Limb (tissue), 2 donors: ENCODE measurements around the gene COBLL1.
"Not testable (repeated sequence)": the region's sequence is repeated elsewhere in the genome, so short reads cannot be mapped to it uniquely, and the experiment has no call there.

Source experiments
- DNase-seq, 2 donors: peaks; one replicate each; pipeline ENCODE4 v3.0.0-alpha.2; 2016; ENCODE audit errors: extremely low spot score in 2 of 2

The COBLL1 gene

GRCh38 chr2:164717000-164717803 is 124.4 kb downstream of the COBLL1 start:
- peak in 1 of 2 donors; percentile 43 for DNase-seq

DNA sequence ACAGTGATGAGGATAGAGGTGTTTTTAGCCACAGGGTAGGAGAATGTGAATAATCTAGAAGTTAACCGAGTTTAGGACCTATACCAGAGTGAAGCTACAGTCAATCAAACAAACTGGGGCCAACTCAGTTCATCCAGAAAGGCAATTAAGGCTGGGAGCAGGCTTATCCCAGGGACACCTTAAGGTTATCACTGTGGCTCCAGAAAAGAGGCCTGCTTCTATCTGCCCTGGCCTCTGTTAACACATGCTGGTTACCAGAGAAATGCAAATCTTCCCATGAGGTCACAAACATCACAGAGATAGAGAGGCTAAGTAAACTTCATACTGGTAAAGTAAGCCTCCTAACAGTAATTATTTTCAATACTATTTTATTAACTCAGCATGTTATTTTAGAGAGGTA is 127.2 kb downstream of the COBLL1 start:
- DNase-seq, result no peak

GRCh38 chr2:164711766-164712138 is 129.9 kb downstream of the COBLL1 start:
- DNase-seq, result no peak

DNA sequence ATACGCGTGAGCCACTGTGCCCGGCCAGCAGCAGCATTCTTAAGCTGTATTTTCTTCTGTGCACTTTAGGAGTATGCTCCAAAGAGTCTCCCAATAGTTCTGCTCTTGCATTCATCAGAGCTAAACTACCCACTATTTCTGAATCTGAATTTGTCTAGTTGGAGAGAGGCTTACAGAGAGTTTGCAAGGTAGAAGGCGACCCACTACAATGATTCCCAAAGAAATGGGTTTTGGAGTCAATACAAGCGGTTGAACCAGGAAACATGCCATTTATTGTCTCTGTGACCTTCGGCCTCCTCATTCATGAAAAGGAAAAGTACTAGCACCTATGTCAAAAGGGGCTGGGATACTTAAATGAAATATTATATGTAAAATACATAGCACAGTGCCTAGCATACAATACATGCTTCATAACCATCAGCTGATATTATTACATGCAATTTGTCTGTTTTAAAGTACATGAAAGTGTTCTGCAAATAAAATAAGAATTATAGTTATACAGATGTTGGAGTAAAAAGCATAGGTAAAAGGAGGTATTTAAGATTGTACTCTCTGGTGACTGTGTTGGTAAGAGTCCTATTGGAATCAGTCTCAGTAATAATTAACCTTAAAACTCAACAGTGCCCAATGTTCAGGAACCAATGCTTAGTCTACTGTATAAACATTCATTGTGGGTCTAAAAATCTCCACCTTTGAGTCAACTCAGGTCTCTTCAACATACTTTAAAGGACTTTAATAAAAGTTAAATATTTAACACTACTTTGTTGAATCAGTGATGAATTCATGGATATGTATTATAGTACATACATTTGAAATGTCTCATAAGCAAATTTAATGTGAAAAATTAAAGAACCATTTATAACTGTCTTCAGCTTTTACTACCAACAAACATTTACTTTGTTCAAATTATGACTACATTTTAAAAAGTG is 130.5 kb downstream of the COBLL1 start:
- no peak for DNase-seq

DNA sequence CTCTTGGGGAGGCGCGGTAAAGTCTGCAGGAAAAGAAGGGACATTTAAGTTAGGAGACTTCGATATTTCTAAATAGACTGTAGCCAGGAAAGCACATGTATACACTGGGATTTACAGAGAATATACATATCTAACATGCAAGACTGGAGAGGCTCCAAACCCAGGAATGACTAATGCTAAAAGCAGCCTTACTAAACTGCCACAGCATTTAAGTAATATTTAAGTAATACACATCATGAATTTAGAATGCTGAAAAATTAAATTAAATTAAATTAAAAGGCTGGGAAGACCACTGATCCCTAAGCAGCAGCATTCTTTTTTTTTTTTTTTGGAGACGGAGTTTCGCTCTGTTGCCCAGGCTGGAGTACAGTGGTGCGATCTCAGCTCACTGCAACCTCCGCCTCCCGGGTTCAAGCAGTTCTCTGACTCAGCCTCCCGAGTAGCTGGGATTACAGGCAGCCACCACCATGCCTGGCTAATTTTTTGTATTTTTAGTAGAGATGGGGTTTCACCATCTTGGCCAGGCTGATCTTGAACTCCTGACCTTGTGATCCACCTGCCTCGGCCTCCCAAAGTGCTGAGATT is 131.3 kb downstream of the COBLL1 start:
- not testable (repeated sequence) for DNase-seq

- DNase-seq, result no peak
Observed at GRCh38 chr2:164706522-164706921, 135.1 kb downstream of the COBLL1 start.

DNA sequence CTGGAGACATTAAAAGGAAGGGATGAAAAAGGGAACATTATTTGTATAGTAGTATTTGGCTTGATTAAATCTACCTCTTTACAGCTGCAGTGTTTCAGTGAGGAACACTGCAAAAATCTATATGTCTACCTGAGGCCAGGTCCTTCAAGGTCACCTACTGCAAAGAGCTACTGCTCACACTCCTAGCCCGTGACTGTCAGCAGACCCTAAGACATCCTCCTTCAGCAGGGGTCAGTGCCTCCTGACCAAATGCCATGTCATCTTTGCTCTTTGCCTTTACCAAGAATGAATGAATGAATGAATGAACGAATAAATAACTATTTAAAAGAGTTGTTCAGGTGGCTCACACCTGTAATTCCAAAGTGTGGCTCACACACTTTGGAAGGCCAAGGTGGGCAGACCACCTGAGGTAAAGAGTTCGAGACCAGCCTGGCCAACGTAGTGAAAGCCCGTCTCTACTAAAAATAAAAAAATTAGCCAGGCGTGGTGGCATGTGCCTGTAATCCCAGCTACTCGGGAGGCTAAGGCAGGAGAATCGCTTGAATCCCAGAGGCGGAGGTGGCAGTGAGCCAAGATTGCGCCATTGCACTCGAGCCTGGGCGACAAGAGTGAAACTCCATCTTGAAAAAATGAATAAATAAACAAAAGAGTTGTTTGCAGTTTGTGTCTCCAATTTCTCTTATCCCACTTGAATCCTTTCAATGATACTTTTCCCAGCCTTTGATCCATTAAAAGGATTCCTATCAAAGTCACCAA is 136.0 kb downstream of the COBLL1 start:
- DNase-seq, result no peak

DNA sequence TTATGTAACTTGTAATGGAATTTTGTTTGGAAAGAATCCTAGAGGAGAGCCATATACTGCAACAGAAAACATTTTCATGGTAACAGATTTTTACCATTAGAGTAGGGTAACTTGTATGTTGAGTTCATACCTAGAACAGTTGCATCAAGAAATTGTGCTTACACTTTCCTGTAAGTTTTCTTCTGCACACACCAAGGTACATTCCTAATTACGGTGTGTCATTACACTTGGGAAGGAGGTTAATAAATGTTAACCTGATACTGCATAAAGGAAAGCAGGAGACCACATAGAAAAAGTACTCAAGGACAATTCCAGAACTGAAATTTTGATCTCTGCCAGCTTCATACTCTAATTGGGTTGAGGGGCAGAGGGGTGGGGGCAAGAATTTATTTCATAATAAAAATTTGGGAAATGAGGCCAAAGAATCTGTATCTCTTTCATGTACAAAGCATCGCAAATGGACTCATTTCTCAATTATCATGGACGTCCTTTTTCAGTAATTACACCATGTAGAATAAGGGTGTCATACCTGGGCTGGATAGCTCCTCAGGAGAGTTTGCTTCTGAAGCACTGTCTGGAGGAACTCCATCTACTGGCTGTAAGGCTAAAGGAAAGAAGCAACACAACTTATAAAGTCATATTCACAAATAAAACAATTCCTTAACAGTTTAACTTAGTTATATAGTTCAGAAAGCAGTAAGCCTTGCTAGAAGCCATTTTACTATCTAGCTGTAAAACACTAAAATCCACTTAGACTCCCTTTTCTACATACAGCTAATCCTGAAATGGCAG is 137.5 kb downstream of the COBLL1 start:
- no peak for DNase-seq

DNA sequence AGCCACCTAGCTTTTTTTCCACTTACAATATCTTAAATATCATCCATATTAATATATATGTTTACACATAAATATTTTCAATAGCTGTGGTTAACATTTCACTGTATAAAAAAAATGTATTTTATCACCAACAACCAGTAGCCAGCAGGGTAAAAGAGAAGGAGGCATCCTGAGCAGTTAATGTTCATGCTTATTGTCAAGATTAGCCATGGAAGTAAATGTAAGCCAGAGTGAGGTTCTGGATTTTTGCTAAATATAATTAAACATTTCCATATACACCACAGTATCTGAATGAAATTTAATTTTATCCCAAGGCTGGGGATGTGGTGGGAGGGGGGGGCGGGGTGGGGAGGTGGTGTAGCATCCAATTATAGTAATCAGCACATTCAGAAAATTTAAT is 140.1 kb downstream of the COBLL1 start:
- no peak for DNase-seq

DNA sequence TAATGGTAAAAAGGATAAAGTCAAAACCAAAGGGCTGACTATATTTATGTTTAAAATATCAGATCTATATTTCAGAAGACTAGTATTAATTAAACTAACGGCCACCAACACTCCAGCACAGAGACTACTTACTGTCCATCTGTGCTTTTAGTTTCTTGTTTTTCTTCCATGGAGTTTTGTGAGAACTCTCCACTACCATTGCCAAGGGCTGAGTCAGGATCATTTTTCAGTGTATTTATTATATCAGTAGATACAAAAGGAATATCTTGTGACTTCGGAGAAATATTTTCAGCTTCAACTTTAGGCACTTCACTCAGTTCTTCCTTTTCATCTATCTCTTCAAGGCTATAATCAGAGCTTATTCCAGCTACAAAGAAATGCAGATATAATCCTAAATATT is 141.2 kb downstream of the COBLL1 start:
- no peak for DNase-seq

DNA sequence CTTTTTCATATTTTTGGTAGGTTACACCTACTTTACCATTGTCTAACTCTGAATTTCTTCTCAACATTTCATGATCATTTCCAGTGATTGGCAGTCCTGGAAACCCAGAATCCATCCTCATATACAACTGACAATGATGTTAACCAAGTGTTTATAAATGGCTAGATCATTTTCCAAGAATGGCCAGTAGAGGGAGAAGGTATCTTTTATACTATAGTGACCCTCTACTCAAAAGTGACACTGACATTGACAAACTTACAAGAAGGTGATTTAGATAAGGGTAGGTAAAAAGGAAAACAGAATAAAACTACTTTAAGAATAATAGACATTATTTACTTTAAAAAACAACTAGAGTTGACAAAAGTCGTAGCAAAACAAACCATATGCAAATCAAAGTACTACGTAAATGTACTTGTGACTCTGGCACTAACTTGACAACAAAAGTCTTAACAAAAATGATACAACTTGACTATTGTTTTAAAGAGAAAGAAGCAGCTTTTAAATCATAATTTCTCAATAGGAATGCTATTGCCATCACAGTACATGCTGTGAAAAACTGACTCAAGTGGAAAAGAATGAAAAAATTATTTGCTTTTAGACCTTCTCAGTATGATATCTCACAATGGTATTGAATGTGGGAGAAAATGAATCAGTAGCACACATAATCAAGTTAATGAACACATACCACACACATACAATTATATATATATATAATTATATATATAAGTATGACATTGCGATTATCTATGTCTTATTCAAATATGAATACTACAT is 143.7 kb downstream of the COBLL1 start:
- DNase-seq, result peak in 1 of 2 donors; percentile 26

DNA sequence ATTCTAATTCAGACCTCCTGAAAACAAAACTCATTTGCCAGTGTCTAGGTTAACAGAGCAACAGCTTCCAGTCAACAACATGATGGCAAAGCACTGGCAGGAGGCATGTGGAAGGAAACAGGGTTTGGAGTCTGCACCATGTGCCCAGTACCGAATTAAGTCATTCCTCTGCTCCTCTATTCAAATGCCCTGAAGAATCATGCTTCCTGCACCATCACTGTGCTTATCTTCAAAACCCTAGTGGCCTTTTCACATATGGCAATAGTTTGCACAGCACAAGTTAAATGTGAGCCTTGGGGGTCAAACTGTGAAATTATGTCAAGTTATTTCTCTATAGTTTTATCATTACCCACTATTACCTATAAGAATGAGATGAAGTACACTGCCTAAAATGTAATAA is 145.0 kb downstream of the COBLL1 start:
- DNase-seq, result no peak

- no peak for DNase-seq
Observed at GRCh38 chr2:164694275-164694695, 147.3 kb downstream of the COBLL1 start.

- no peak for DNase-seq
Observed at GRCh38 chr2:164693834-164694233, 147.8 kb downstream of the COBLL1 start.

GRCh38 chr2:164693390-164693789 is 148.2 kb downstream of the COBLL1 start:
- no peak for DNase-seq

GRCh38 chr2:164692958-164693357 is 148.7 kb downstream of the COBLL1 start:
- no peak for DNase-seq

DNA sequence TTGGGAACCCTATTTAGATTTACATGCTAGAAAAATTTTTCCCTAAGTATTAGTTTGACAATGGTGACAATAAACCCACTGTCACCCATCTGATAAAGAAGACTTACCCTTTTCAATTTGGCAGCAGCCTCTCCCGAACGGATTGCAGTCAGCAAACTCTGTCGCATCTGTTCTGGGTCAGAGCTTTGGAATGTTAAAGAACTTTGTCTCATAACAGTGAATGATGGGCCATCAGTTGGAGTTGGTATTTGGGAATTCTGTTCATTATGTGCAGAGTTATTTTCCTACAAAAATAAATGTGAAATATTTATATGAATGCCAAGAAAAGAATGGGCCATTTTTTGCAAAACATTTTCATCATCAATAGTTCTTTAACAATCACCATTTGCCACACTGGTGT is 149.5 kb downstream of the COBLL1 start:
- no peak for DNase-seq

DNA sequence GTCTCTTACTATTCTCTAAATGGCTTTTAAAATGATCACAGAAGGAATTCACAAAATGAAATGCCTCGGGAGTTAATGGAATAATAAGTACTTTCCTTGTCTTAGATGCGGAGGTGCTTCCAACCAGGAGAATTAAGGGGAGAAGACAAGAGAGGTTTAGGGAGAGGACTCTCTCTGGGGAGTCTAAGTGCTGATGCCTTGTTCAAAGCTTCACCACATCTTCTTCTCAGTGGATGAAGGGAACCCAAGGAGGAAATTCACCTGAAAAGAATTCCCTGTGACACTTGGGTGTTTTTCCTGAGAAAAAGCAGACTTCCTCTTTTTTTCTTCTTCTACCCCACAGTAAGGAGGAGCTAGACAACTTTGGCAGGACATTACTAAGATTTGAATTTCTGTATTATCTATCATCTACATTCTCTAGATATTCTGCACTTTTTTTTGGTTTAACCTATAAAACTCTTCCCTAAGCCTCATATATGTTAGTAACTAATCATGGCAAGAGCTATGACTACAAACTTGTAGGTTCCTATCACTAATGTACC is 150.2 kb downstream of the COBLL1 start:
- no peak for DNase-seq

- no peak for DNase-seq
Observed at GRCh38 chr2:164690361-164690760, 151.3 kb downstream of the COBLL1 start.
